Measurements from ENCODE around the gene PPP2R5C. TPM values are rescaled to one million over a fixed set of nuclear protein-coding genes. Genes with fewer than 3 reads are reported as not detected.

Gene PPP2R5C
- total and polyA plus RNA-seq, 9 of the 15 experiments (the other 6 are each of a cell fraction or from before 2014, with no cell fraction given) = 284 to 617 (median 395) TPM

DNA sequence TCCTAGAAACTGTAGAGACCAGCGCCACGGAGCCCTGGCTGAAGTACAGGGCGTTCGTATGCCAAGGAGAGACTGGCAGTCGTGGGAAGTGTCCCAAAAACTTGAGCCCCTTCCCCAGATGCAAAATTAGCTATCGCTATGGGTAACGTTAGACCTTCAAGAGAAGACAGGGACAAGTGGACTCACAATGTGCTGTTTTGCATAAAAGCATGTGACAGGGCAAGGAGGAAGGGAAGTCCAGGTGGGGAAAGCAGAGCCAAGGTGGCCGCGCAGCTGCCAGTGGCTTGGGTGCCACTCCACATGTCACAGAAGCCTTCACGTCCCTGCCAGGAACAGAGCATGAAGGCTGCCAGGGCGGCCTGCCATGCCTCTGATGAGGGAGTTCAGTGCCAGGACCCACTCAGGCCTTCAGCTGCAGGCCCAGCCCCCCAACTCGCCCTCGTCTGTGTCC, 141.6 kb downstream of the PPP2R5C start:
- intact Hi-C loops (cut with micrococcal nuclease) = no loop called here
- H3K36me3 ChIP-seq (ENCODE audit: control insufficient read depth, insufficient read depth, low read length) = peaks cover 94% of the 10 kb centered on the region

More for the DNA sequence above, 141.6 kb downstream of the PPP2R5C start:
- in situ Hi-C loops (cut with MboI) = no loop called here
- BruUV-seq (replicated peaks) = no TSS peak
- peaks cover 9 to 14% of the 10 kb centered on the region in 2 experiments; a peak in 4 of 5 replicates for H3K4me1 ChIP-seq (replicated peaks in 1 of 2; ENCODE audit: control insufficient read depth in 2 of 2, insufficient read depth in 2 of 2, low read length in 2 of 2)
- H4K20me1 ChIP-seq (replicated peaks; ENCODE audit: control insufficient read depth, insufficient read depth, low read length) = no peaks in the 10 kb centered on the region
- H3K79me2 ChIP-seq (ENCODE audit: control insufficient read depth, insufficient read depth, low read length) = no peaks in the 10 kb centered on the region; the same call in 2 of the 3 replicates
- POLR2A ChIA-PET = no interaction called here
- no peak overlapping the region for H3K9ac ChIP-seq (ENCODE audit: insufficient read depth in 1 of 2, low read depth in 2 of 2, low read length in 2 of 2)
- ATAC-seq (no peak), DNase-seq (ENCODE audit: extremely low read depth in 1 of 4, low spot score in 3 of 4) (no peak), FAIRE-seq (no peak)
- 92% methylated on average over 8 of the region's 13 CpGs for WGBS (ENCODE audit: insufficient coverage, low coverage, missing lambda C conversion rate)
- TF ChIP-seq SP1 (CRISPR knock-in tag; IDR thresholded peaks at IDR 0.05) = no peak
- TF ChIP-seq CBX1 (IDR thresholded peaks at IDR 0.05; ENCODE audit: low read depth) = no peak
- TF ChIP-seq MCM5 (IDR thresholded peaks at IDR 0.05; ENCODE audit: low read depth) = no peak
- no peak for TF ChIP-seq E2F6 (IDR thresholded peaks at IDR 0.05; ENCODE audit: borderline replicate concordance in 1 of 2, extremely low read depth in 1 of 2, insufficient read depth in 1 of 2, insufficient read length in 1 of 2, low read depth in 1 of 2, low read length in 1 of 2, poor library complexity in 1 of 2, severe bottlenecking in 1 of 2)
- TF ChIP-seq ATF1 (CRISPR knock-in tag; IDR thresholded peaks at IDR 0.05) = no peak
- no peak for TF ChIP-seq ATF1 (tag; IDR thresholded peaks at IDR 0.05)
- no peak for TF ChIP-seq ZNF780A (CRISPR knock-in tag; IDR thresholded peaks at IDR 0.05)
- TF ChIP-seq RBM22 (IDR thresholded peaks at IDR 0.05; ENCODE audit: low read depth, low read length, poor library complexity, severe bottlenecking) = peak; percentile 83
- peak; percentile 54 for TF ChIP-seq POLR2G (IDR thresholded peaks at IDR 0.05; ENCODE audit: low read depth, low read length)
- no peak for TF ChIP-seq ZBTB9 (CRISPR knock-in tag; IDR thresholded peaks at IDR 0.05)
- no peak for TF ChIP-seq HMG20A (CRISPR knock-in tag; conservative IDR thresholded peaks at IDR 0.05)
- TF ChIP-seq SMAD4 (CRISPR knock-in tag; conservative IDR thresholded peaks at IDR 0.05) = no peak
- TF ChIP-seq ZNF57 (CRISPR knock-in tag; IDR thresholded peaks at IDR 0.05) = no peak
- TF ChIP-seq SAP30 (IDR thresholded peaks at IDR 0.05; ENCODE audit: borderline replicate concordance, insufficient read depth, low read depth, low read length, poor library complexity, severe bottlenecking) = no peak
- TF ChIP-seq ZNF707 (CRISPR knock-in tag; conservative IDR thresholded peaks at IDR 0.05) = no peak
- no peak overlapping the region for H3K27ac ChIP-seq (ENCODE audit: extremely low read depth, low read depth, low read length)
- H3K4me3 ChIP-seq = no peak overlapping the region
- no peak overlapping the region for H3K4me2 ChIP-seq (ENCODE audit: insufficient read depth, low read length)
- CTCF ChIA-PET (ENCODE audit: low intra/inter-chr PET ratio) = no interaction called here
- no peaks in the 10 kb centered on the region for H3K27me3 ChIP-seq (ENCODE audit: control insufficient read depth in 2 of 2, insufficient read depth in 2 of 2, low read length in 2 of 2)
- no peaks in the 10 kb centered on the region for H3K9me1 ChIP-seq (ENCODE audit: control insufficient read depth, insufficient read depth, low read length)
- no peak overlapping the region for H2AFZ ChIP-seq (ENCODE audit: low read depth, low read length)
- H3K9me3 ChIP-seq (replicated peaks; ENCODE audit: control insufficient read depth, insufficient read depth, low read depth, low read length) = no peaks in the 10 kb centered on the region
